ENCODE data around the gene TSHZ2. TPM values are rescaled to one million over a fixed set of nuclear protein-coding genes. Genes with fewer than 3 reads are reported as not detected.

TSHZ2 gene
- total RNA-seq, 4 donors from 2014 or later, result 10.3 to 15.0 (median 12.9) TPM

GRCh38 chr20:53379014-53379832 is 407.1 kb downstream of the TSHZ2 start:
- TF ChIP-seq CTCF (IDR thresholded peaks at IDR 0.05) (no peak), EP300 (IDR thresholded peaks at IDR 0.05) (no peak), POLR2A (IDR thresholded peaks at IDR 0.05; ENCODE audit: low read depth) (no peak), POLR2AphosphoS5 (IDR thresholded peaks at IDR 0.05) (no peak)

GRCh38 chr20:53379833-53380120 is 407.6 kb downstream of the TSHZ2 start:
- Histone ChIP-seq H3K4me1 (peaks cover 0 to 7% (median 0%) of the 10 kb centered on the region in 4 donors), H3K9me3 (no peaks in the 10 kb centered on the region), H3K27me3 (no peaks in the 10 kb centered on the region), H3K4me3 (no peak overlapping the region), H3K27ac (replicated peaks in 1 of 4) (no peak overlapping the region), H3K36me3 (no peaks in the 10 kb centered on the region)
- 61% methylated on average over 4 of the region's 4 CpGs for WGBS
- intact Hi-C loops (cut with DNase I), result no loop called here
- TF ChIP-seq POLR2A (IDR thresholded peaks at IDR 0.05; ENCODE audit: low read depth) (no peak), POLR2AphosphoS5 (IDR thresholded peaks at IDR 0.05) (no peak), EP300 (IDR thresholded peaks at IDR 0.05) (no peak), CTCF (IDR thresholded peaks at IDR 0.05) (no peak)
- DNase-seq (ENCODE audit: extremely low spot score), result no peak

More at GRCh38 chr20:53379014-53379832, 407.1 kb downstream of the TSHZ2 start:
- Histone ChIP-seq H3K27me3 (no peaks in the 10 kb centered on the region), H3K27ac (replicated peaks in 1 of 4) (no peak overlapping the region), H3K4me1 (peaks cover 0 to 7% (median 0%) of the 10 kb centered on the region in 4 donors), H3K9me3 (no peaks in the 10 kb centered on the region), H3K4me3 (no peak overlapping the region), H3K36me3 (no peaks in the 10 kb centered on the region)
- WGBS, result 86% methylated on average over 12 of the region's 12 CpGs
- DNase-seq (ENCODE audit: extremely low spot score), result no peak
- intact Hi-C loops (cut with DNase I), result no loop called here

DNA sequence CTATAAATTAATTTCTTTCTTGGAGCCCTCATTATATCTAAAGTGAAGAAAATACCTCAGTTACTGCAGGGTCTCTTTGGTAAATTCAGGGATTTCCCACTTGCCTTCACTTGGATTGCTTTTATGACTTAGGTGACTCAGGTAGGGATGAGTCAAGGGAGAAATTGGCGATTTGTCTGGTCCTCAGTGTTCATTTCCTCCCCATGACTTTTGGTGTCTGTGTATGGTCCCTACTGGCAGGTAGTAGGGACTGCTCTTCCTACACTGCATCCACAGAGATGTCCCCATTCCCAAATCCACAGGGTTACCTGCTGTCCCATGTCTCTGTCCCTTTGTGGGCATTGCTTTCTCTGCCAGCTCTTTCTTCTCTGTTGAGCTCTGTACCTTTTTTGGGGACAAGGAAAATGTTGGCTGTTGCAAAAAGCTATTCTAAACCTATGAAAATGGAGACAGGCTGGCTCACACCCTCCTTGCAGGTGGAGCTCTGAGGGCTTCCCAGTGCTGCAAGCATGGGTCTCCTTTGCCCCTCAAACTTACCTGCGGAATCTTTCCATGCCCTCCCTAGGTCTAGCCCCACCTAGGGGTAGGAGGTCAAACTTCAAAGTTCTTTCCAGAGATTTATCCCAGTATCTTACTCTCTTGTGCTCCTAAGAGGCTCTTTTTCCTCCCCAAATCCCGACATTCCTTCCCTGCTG is 409.6 kb downstream of the TSHZ2 start:
- H3K9me3 ChIP-seq, result no peaks in the 10 kb centered on the region
- TF ChIP-seq POLR2AphosphoS5 (IDR thresholded peaks at IDR 0.05), result no peak
- TF ChIP-seq POLR2A (IDR thresholded peaks at IDR 0.05; ENCODE audit: low read depth), result no peak
- TF ChIP-seq CTCF (IDR thresholded peaks at IDR 0.05), result no peak
- TF ChIP-seq EP300 (IDR thresholded peaks at IDR 0.05), result no peak
- H3K27me3 ChIP-seq, result no peaks in the 10 kb centered on the region
- 93% methylated on average over 3 of the region's 3 CpGs for WGBS
- no peaks in the 10 kb centered on the region for H3K36me3 ChIP-seq
- H3K4me3 ChIP-seq, result no peak overlapping the region
- H3K27ac ChIP-seq (replicated peaks in 1 of 4), result no peak overlapping the region
- intact Hi-C loops (cut with DNase I), result no loop called here
- peaks cover 0 to 7% (median 0%) of the 10 kb centered on the region in 4 donors for H3K4me1 ChIP-seq
- DNase-seq (ENCODE audit: extremely low spot score), result no peak

GRCh38 chr20:53382263-53382844 is 410.2 kb downstream of the TSHZ2 start:
- Histone ChIP-seq H3K9me3 (no peaks in the 10 kb centered on the region), H3K27ac (replicated peaks in 1 of 4) (no peak overlapping the region), H3K27me3 (no peaks in the 10 kb centered on the region), H3K36me3 (no peaks in the 10 kb centered on the region), H3K4me1 (peaks cover 0 to 7% (median 0%) of the 10 kb centered on the region in 4 donors), H3K4me3 (no peak overlapping the region)
- intact Hi-C loops (cut with DNase I), result no loop called here
- TF ChIP-seq POLR2A (IDR thresholded peaks at IDR 0.05; ENCODE audit: low read depth), result no peak
- TF ChIP-seq EP300 (IDR thresholded peaks at IDR 0.05), result no peak
- TF ChIP-seq CTCF (IDR thresholded peaks at IDR 0.05), result no peak
- no peak for TF ChIP-seq POLR2AphosphoS5 (IDR thresholded peaks at IDR 0.05)
- 68% methylated on average over 7 of the region's 7 CpGs for WGBS
- DNase-seq (ENCODE audit: extremely low spot score), result no peak

Measured in esophagus muscularis mucosa (tissue), 4 donors.